ENCODE data around the gene SFXN5.

Gene SFXN5

GRCh38 chr2:72893594-72894319 lies 177.8 kb downstream of the SFXN5 start:
- DNase-seq: peak; percentile 69 to 84

GRCh38 chr2:72892506-72893173 lies 178.9 kb downstream of the SFXN5 start:
- DNase-seq: peak; percentile 70 to 78
